ENCODE data around the gene NACC1. TPM values are rescaled to one million over a fixed set of nuclear protein-coding genes. Genes with fewer than 3 reads are reported as not detected.

The NACC1 gene
- total RNA-seq, 1 experiment from 2014 or later = 55.9 TPM

DNA sequence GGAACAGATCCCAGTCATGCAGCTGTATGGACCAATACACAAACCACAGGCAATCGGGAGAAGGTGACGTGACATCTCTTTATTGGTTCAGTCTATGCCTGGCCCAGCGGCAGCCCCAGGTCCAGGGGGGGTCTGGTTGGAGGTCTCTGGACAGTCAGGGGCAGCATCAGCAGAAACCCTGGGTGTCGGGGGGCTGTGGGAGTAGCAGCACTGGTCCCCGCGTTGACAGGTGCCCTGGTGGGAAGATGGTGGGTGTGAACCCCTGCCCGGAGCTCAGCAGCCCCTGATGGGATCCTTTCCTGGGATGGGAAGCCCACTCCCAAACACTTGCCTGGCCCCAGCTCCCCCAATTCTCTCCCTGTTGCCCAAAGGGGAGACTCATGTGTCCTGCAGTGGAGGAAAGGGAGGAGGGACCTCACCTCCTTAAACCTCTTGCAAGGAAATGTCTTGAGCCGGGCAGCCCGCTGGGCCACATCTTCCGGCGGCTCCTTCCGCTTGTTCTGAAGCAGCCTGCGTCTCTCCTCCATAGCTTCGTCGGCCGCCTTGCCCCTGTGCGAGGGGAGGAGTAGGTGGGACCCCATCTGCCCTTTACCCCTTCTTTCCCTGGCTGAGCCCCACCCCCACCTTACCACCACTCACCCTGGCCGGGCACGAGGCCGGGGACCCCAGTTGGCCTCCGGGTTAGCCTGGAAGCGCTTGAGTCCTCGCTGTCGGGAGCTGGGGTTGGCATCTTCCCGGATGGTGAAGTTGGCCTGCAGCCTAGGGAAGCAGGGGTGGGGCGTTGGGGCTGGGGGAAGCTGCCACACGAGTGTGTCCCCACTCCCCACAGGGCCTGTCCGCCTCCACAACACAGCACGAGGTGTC, 13.0 kb upstream of the NACC1 start:
- CTCF ChIA-PET = interaction anchor here (0.5 to 1.8 kb wide), 8 partner anchors 11 to 143 kb away, joined by 3 to 6 read pairs (median 3); no protein-coding TSS in a partner anchor
- intact Hi-C loops (cut with micrococcal nuclease) = no loop called here
- POLR2A ChIA-PET = interaction anchor here (1.6 kb wide), 1 partner anchor 11 kb away, joined by 4 read pairs; no protein-coding TSS in a partner anchor

DNA sequence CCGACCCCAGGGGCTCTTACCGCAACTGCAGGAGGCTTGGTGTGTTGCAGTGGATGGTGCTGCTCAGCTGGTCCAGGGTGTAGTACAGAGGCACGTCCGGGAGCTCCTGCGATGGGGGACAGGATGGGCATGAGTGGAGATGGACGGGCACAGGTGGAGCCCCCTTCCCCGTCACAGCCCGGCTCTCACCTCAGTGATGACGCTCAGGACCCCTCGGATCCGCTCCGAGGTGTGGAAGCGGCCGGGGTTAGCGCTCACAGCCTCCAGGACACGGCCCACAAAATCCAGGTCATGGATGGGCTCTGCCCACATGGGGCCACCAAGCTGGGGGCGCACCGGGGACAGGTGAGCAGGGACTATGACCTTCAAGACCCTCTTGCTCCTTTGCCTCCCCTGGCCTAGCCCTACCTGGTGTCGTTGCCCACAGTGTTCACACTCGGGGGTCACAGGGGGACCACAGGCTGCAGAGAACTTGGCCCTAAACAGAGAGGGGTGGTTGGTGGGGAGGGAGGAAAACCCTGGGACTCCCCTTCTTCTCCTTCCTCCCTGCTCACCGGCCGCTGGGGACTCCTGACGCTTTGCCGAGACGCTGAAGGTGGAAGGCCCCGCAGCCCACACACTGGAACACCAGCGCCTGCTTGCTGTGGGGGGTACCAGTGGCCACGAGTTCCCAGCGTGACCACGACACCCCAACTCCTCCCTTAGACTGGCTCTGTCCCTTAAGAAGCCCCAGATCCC, 8.5 kb upstream of the NACC1 start:
- H3K36me3 Mint-ChIP-seq (ENCODE audit: insufficient read depth, unreplicated experiment) = peaks cover 46% of the 10 kb centered on the region
- H3K4me3 Mint-ChIP-seq (ENCODE audit: unreplicated experiment) = no peak overlapping the region
- H3K4me1 Mint-ChIP-seq (ENCODE audit: insufficient read depth, unreplicated experiment) = no peaks in the 10 kb centered on the region
- no peak for DNase-seq (ENCODE audit: unreplicated experiment)
- H3K27me3 Mint-ChIP-seq (ENCODE audit: insufficient read depth, unreplicated experiment) = no peaks in the 10 kb centered on the region
- CTCF ChIA-PET = no interaction called here
- intact Hi-C loops (cut with micrococcal nuclease) = no loop called here
- H3K27ac Mint-ChIP-seq (ENCODE audit: low read depth, unreplicated experiment) = no peak overlapping the region
- POLR2A ChIA-PET = no interaction called here
- TF ChIP-seq, protein P1, sequence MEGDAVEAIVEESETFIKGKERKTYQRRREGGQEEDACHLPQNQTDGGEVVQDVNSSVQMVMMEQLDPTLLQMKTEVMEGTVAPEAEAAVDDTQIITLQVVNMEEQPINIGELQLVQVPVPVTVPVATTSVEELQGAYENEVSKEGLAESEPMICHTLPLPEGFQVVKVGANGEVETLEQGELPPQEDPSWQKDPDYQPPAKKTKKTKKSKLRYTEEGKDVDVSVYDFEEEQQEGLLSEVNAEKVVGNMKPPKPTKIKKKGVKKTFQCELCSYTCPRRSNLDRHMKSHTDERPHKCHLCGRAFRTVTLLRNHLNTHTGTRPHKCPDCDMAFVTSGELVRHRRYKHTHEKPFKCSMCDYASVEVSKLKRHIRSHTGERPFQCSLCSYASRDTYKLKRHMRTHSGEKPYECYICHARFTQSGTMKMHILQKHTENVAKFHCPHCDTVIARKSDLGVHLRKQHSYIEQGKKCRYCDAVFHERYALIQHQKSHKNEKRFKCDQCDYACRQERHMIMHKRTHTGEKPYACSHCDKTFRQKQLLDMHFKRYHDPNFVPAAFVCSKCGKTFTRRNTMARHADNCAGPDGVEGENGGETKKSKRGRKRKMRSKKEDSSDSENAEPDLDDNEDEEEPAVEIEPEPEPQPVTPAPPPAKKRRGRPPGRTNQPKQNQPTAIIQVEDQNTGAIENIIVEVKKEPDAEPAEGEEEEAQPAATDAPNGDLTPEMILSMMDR (IDR thresholded peaks at IDR 0.05; ENCODE audit: unreplicated experiment) = no peak
- H3K9me3 Mint-ChIP-seq (ENCODE audit: unreplicated experiment) = no peaks in the 10 kb centered on the region
- BruUV-seq (replicated peaks) = no TSS peak

More for the DNA sequence above, 13.0 kb upstream of the NACC1 start:
- Mint-ChIP-seq H3K4me3 (ENCODE audit: unreplicated experiment) (no peak overlapping the region), H3K4me1 (ENCODE audit: insufficient read depth, unreplicated experiment) (no peaks in the 10 kb centered on the region), H3K27me3 (ENCODE audit: insufficient read depth, unreplicated experiment) (no peaks in the 10 kb centered on the region), H3K36me3 (ENCODE audit: insufficient read depth, unreplicated experiment) (peaks cover 27% of the 10 kb centered on the region), H3K27ac (ENCODE audit: low read depth, unreplicated experiment) (no peak overlapping the region), H3K9me3 (ENCODE audit: unreplicated experiment) (no peaks in the 10 kb centered on the region)
- TSS peak; percentile 44 for BruUV-seq (replicated peaks)
- no peak for DNase-seq (ENCODE audit: unreplicated experiment)
- TF ChIP-seq, protein P1 (IDR thresholded peaks at IDR 0.05; ENCODE audit: unreplicated experiment) = no peak

DNA sequence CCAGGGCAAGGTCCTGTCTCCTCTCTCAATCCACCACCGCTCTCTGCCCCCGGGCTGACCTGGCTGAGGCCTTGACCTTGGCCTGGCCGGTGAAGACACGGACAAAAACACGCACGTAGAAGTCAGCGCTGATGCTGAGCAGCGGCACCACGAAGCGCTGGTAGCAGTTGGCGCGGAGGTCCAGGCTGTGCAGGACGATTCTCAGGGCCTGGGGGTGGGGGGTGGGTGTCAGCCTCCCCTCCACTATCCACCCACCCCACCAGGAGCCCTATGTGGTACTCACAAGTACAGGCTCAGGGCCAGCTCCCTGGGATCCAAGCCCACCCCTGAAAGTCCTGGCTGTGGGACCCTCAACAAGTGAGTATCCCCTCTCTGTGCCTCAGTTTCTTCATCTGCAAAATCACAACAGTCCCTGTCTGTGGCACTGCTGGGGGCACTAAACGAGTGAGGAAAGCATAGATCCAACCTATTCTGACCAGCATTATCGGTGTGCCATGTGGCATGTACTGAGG, 7.9 kb upstream of the NACC1 start:
- intact Hi-C loops (cut with micrococcal nuclease) = no loop called here

More for the DNA sequence above, 7.9 kb upstream of the NACC1 start:
- Mint-ChIP-seq H3K27me3 (ENCODE audit: insufficient read depth, unreplicated experiment) (no peaks in the 10 kb centered on the region), H3K36me3 (ENCODE audit: insufficient read depth, unreplicated experiment) (peaks cover 52% of the 10 kb centered on the region), H3K4me1 (ENCODE audit: insufficient read depth, unreplicated experiment) (no peaks in the 10 kb centered on the region), H3K4me3 (ENCODE audit: unreplicated experiment) (no peak overlapping the region), H3K27ac (ENCODE audit: low read depth, unreplicated experiment) (no peak overlapping the region), H3K9me3 (ENCODE audit: unreplicated experiment) (no peaks in the 10 kb centered on the region)
- no TSS peak for BruUV-seq (replicated peaks)
- ChIA-PET POLR2A (interaction anchor here (0.6 kb wide), 1 partner anchor 319 kb away, joined by 3 read pairs; the partner anchor contains the start of gene JUNB), CTCF (no interaction called here)
- TF ChIP-seq, protein P1 (IDR thresholded peaks at IDR 0.05; ENCODE audit: unreplicated experiment) = no peak
- no peak for DNase-seq (ENCODE audit: unreplicated experiment)
